MM.1S (cell line): ENCODE measurements around the gene BRME1.

Experiments used
- DNase-seq: peaks from one replicate; pipeline ENCODE4 v3.0.0-alpha.2; 2015
- H2AFZ ChIP-seq: fragments of 300-600 bp; sonication (generic); 2 replicates; pipeline ENCODE4 v1.6.0; 2016; ENCODE audit warnings: antibody characterized with exemption, low read length
- H3F3A ChIP-seq: fragments of 300-600 bp; sonication (generic); 2 replicates; pipeline ENCODE4 v1.6.1; 2016; ENCODE audit warnings: mild to moderate bottlenecking, antibody characterized with exemption, low read length, moderate library complexity, mixed read lengths; ENCODE audit not compliant: insufficient read depth
- H3K27ac ChIP-seq: fragments of 300-600 bp; sonication (generic); 2 replicates; pipeline ENCODE4 v1.5.1; 2016; ENCODE audit warnings: mild to moderate bottlenecking, low read length
- H3K27me3 ChIP-seq: fragments of 300-600 bp; sonication (generic); replicated peaks from 2 replicates; pipeline ENCODE4 v1.6.0; 2016; ENCODE audit warnings: low read length; ENCODE audit not compliant: insufficient read depth
- H3K36me3 ChIP-seq: fragments of 300-600 bp; sonication (generic); replicated peaks from 2 replicates; pipeline ENCODE4 v1.6.1; 2016; ENCODE audit warnings: mild to moderate bottlenecking, low read length, mixed read lengths; ENCODE audit not compliant: insufficient read depth
- H3K4me1 ChIP-seq: fragments of 300-600 bp; sonication (generic); 2 replicates; pipeline ENCODE4 v1.6.1; 2016; ENCODE audit warnings: low read length, mixed read lengths
- H3K4me2 ChIP-seq: fragments of 300-600 bp; sonication (generic); 2 replicates; pipeline ENCODE4 v1.6.0; 2016; ENCODE audit warnings: low read depth, low read length
- H3K4me3 ChIP-seq: fragments of 300-600 bp; sonication (generic); 2 replicates; pipeline ENCODE4 v1.5.1; 2016; ENCODE audit warnings: low read length, mixed read lengths
- H3K79me2 ChIP-seq: fragments of 300-600 bp; sonication (generic); 2 replicates; pipeline ENCODE4 v1.6.1; 2016; ENCODE audit warnings: mixed run types, low read length, mixed read lengths
- H3K9ac ChIP-seq: fragments of 300-600 bp; sonication (generic); 2 replicates; pipeline ENCODE4 v1.6.1; 2016; ENCODE audit warnings: low read length, mixed read lengths
- H3K9me2 ChIP-seq: fragments of 300-600 bp; sonication (generic); replicated peaks from 2 replicates; pipeline ENCODE4 v1.6.1; 2016; ENCODE audit warnings: mild to moderate bottlenecking, low read length, mixed read lengths; ENCODE audit not compliant: insufficient read depth
- H3K9me3 ChIP-seq: fragments of 300-600 bp; sonication (generic); replicated peaks from 2 replicates; pipeline ENCODE4 v1.6.1; 2016; ENCODE audit warnings: mild to moderate bottlenecking, low read length, mixed read lengths; ENCODE audit not compliant: insufficient read depth
- H4K20me1 ChIP-seq: fragments of 300-600 bp; sonication (generic); 2 replicates; pipeline ENCODE4 v1.6.1; 2016; ENCODE audit warnings: mild to moderate bottlenecking, low read length, moderate library complexity, mixed read lengths; ENCODE audit not compliant: insufficient read depth
- CTCF ChIP-seq: fragments of 300-600 bp; sonication (generic); IDR thresholded peaks from 2 replicates; pipeline ENCODE4 v1.5.1; 2016; ENCODE audit warnings: antibody characterized with exemption, low read length, mixed read lengths
- EZH2 ChIP-seq: fragments of 300-600 bp; sonication (generic); optimal IDR thresholded peaks from 2 replicates; pipeline ENCODE3; 2017; ENCODE audit warnings: low read depth, mild to moderate bottlenecking, antibody characterized with exemption, low read length, mixed read lengths
- EZH2phosphoT487 ChIP-seq: fragments of 300-600 bp; sonication (generic); IDR thresholded peaks from 2 replicates; pipeline ENCODE4 v1.6.1; 2018; ENCODE audit warnings: antibody characterized with exemption, low read length

Gene BRME1

GRCh38 chr19:13881692-13882418 lies 24.1 kb downstream of the BRME1 start:
- H4K20me1 ChIP-seq = no peaks in the 10 kb centered on the region
- H3K27ac ChIP-seq = peak overlapping the region; percentile 37; the same call in 1 of the 2 replicates
- TF ChIP-seq EZH2 (no peak), EZH2phosphoT487 (no peak), CTCF (no peak)
- peak overlapping the region; percentile 88; the same call in 1 of the 2 replicates for H2AFZ ChIP-seq
- peak overlapping the region; percentile 19; the same call in 1 of the 2 replicates for H3K9ac ChIP-seq
- peaks cover 33% of the 10 kb centered on the region for H3K4me1 ChIP-seq
- H3K27me3 ChIP-seq = peaks cover 14% of the 10 kb centered on the region
- H3K79me2 ChIP-seq = no peaks in the 10 kb centered on the region
- peak overlapping the region; percentile 98; the same call in 1 of the 2 replicates for H3K4me2 ChIP-seq
- H3F3A ChIP-seq = no peaks in the 10 kb centered on the region
- no peaks in the 10 kb centered on the region for H3K9me3 ChIP-seq
- DNase-seq = no peak
- no peak overlapping the region for H3K4me3 ChIP-seq
- no peaks in the 10 kb centered on the region for H3K9me2 ChIP-seq
- H3K36me3 ChIP-seq = no peaks in the 10 kb centered on the region

- Histone ChIP-seq H3K9me2 (no peaks in the 10 kb centered on the region), H3K9me3 (no peaks in the 10 kb centered on the region), H3F3A (no peaks in the 10 kb centered on the region), H3K36me3 (no peaks in the 10 kb centered on the region), H3K4me1 (peaks cover 33% of the 10 kb centered on the region), H3K9ac (peak overlapping the region; percentile 19; the same call in 1 of the 2 replicates), H3K4me3 (no peak overlapping the region), H2AFZ (peak overlapping the region; percentile 88), H3K79me2 (no peaks in the 10 kb centered on the region), H3K27me3 (peaks cover 20% of the 10 kb centered on the region), H3K27ac (peak overlapping the region; percentile 37; the same call in 1 of the 2 replicates), H4K20me1 (no peaks in the 10 kb centered on the region), H3K4me2 (peak overlapping the region; percentile 98; the same call in 1 of the 2 replicates)
- TF ChIP-seq CTCF (peak; percentile 15; the same call in 1 of the 2 replicates), EZH2 (no peak), EZH2phosphoT487 (no peak)
- DNase-seq = peak; percentile 48
Observed at GRCh38 chr19:13881251-13881691, 24.6 kb downstream of the BRME1 start.

GRCh38 chr19:13880059-13881043 lies 25.6 kb downstream of the BRME1 start:
- peak; percentile 94 for DNase-seq
- H3K4me1 ChIP-seq = peaks cover 28% of the 10 kb centered on the region
- H3K27ac ChIP-seq = peak overlapping the region; percentile 59
- H3K79me2 ChIP-seq = no peaks in the 10 kb centered on the region
- H3K4me2 ChIP-seq = peak overlapping the region; percentile 98
- no peaks in the 10 kb centered on the region for H3K9me2 ChIP-seq
- peak overlapping the region; percentile 73 for H3K9ac ChIP-seq
- H3K9me3 ChIP-seq = no peaks in the 10 kb centered on the region
- peak overlapping the region; percentile 46 for H3K4me3 ChIP-seq
- H3K36me3 ChIP-seq = no peaks in the 10 kb centered on the region
- no peaks in the 10 kb centered on the region for H4K20me1 ChIP-seq
- peaks cover 28% of the 10 kb centered on the region for H3K27me3 ChIP-seq
- no peaks in the 10 kb centered on the region for H3F3A ChIP-seq
- no peak for TF ChIP-seq EZH2
- peak; percentile 97 for TF ChIP-seq CTCF
- TF ChIP-seq EZH2phosphoT487 = no peak
- H2AFZ ChIP-seq = peak overlapping the region; percentile 88
